ENCODE data around the gene OR51A7. TPM values are rescaled to one million over a fixed set of nuclear protein-coding genes. Genes with fewer than 3 reads are reported as not detected.

OR51A7 gene
- total RNA-seq, 1 donor from 2014 or later: not detected

- no peaks in the 10 kb centered on the region for H3K27me3 ChIP-seq (ENCODE audit: control insufficient read depth, insufficient read depth, low read length)
- H3K4me3 ChIP-seq (ENCODE audit: low read depth, low read length): no peak overlapping the region
- DNase-seq (ENCODE audit: low read depth) (peak; percentile 88), FAIRE-seq (no peak)
- peak; percentile 22 for TF ChIP-seq CTCF (IDR thresholded peaks at IDR 0.05; ENCODE audit: insufficient read depth, low read length, severe bottlenecking)
- no peaks in the 10 kb centered on the region for H3K36me3 ChIP-seq (ENCODE audit: control insufficient read depth, insufficient read depth, low read length)
These were observed 11.5 kb upstream of the OR51A7 start for GRCh38 chr11:4891996-4892640.

GRCh38 chr11:4916581-4916980 lies 13.0 kb downstream of the OR51A7 start:
- no peaks in the 10 kb centered on the region for H3K27me3 ChIP-seq (ENCODE audit: control insufficient read depth, insufficient read depth, low read length)
- TF ChIP-seq CTCF (IDR thresholded peaks at IDR 0.05; ENCODE audit: insufficient read depth, low read length, severe bottlenecking): no peak
- H3K36me3 ChIP-seq (ENCODE audit: control insufficient read depth, insufficient read depth, low read length): no peaks in the 10 kb centered on the region
- DNase-seq (ENCODE audit: low read depth): no peak
- peak; percentile 79 for FAIRE-seq
- no peak overlapping the region for H3K4me3 ChIP-seq (ENCODE audit: low read depth, low read length)

GRCh38 chr11:4919250-4919649 lies 15.7 kb downstream of the OR51A7 start, which contains the start of gene OR51G2:
Gene OR51G2 (minus strand): TSS chr11:4919350. CDS start chr11:4915663, 3,687 bp downstream.
- no peak for DNase-seq (ENCODE audit: low read depth)
- no peak for FAIRE-seq
- H3K27me3 ChIP-seq (ENCODE audit: control insufficient read depth, insufficient read depth, low read length): no peaks in the 10 kb centered on the region
- no peaks in the 10 kb centered on the region for H3K36me3 ChIP-seq (ENCODE audit: control insufficient read depth, insufficient read depth, low read length)
- no peak for TF ChIP-seq CTCF (IDR thresholded peaks at IDR 0.05; ENCODE audit: insufficient read depth, low read length, severe bottlenecking)
- no peak within 1 kb of the TSS for H3K4me3 ChIP-seq (ENCODE audit: low read depth, low read length)

DNA sequence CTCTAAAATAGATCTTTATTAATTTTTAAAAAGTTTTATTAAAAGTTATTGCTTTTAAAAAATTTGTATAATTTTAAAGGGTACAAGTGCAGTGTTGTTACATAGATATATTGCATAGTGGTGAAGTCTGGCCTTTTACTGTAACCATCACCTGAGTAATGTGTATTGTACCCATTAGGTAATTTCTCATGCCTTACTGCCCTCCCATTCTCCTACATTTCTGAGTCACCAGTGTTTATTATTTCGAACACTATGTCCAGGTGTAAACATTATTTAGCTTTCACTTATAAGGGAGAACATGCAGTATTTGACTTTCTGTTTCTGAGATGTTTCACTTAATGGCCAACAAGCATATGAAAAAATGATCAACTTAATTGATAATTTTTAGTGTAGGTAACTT lies 18.2 kb downstream of the OR51A7 start:
- no peak for FAIRE-seq
- Histone ChIP-seq H3K27me3 (ENCODE audit: control insufficient read depth, insufficient read depth, low read length) (no peaks in the 10 kb centered on the region), H3K4me3 (ENCODE audit: low read depth, low read length) (no peak overlapping the region), H3K36me3 (ENCODE audit: control insufficient read depth, insufficient read depth, low read length) (no peaks in the 10 kb centered on the region)
- TF ChIP-seq CTCF (IDR thresholded peaks at IDR 0.05; ENCODE audit: insufficient read depth, low read length, severe bottlenecking): no peak
- DNase-seq (ENCODE audit: low read depth): peak; percentile 65

DNA sequence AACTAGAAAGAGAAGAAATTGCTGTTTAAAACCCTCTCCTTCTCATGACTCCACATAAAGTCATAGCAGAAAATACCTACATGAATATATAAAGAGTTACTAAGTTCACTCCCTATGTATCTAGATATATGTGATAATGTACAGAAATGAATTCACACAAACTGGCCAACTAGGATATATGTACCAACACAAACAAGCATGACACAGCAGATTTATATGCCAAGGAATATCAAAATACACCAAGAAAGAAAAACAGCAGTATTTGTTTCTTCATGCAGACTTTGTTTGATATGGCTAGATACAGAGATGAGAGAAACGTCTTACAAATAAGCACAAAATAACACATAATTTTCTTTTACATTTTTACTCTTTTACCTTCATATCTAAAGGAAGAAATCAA lies 18.7 kb downstream of the OR51A7 start:
- Histone ChIP-seq H3K36me3 (ENCODE audit: control insufficient read depth, insufficient read depth, low read length) (no peaks in the 10 kb centered on the region), H3K4me3 (ENCODE audit: low read depth, low read length) (no peak overlapping the region), H3K27me3 (ENCODE audit: control insufficient read depth, insufficient read depth, low read length) (no peaks in the 10 kb centered on the region)
- DNase-seq (ENCODE audit: low read depth) (no peak), FAIRE-seq (no peak)
- TF ChIP-seq CTCF (IDR thresholded peaks at IDR 0.05; ENCODE audit: insufficient read depth, low read length, severe bottlenecking): no peak

DNA sequence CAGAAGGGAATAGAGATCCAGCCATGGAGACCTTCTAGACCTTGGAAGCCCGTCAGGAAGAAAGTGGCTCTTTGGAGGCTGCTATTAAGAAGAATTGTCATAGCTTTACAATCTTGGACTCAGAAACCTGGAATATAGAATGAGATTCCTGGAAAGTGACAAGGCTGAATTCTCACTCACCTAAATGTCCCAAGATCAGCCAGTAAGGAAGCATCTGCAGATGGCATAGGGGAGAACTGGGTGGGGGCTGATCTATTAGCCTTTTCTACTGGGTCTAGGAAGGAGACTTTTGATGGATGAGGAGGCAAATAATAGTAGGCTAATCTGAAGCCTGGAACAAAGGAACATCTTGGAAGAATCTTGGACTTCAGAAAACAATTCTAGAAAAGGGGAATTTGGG lies 20.7 kb downstream of the OR51A7 start, which contains the start of gene OR51G1:
TSS of gene OR51G1 (minus strand) at position 101 of the 400 bp plus-strand sequence. CDS start at position 101, 0 bp downstream.
- no peak within 1 kb of the TSS for H3K4me3 ChIP-seq (ENCODE audit: low read depth, low read length)
- no peaks in the 10 kb centered on the region for H3K36me3 ChIP-seq (ENCODE audit: control insufficient read depth, insufficient read depth, low read length)
- no peak for FAIRE-seq
- DNase-seq (ENCODE audit: low read depth): no peak
- H3K27me3 ChIP-seq (ENCODE audit: control insufficient read depth, insufficient read depth, low read length): no peaks in the 10 kb centered on the region
- TF ChIP-seq CTCF (IDR thresholded peaks at IDR 0.05; ENCODE audit: insufficient read depth, low read length, severe bottlenecking): no peak
